HEK293T (cell line): ENCODE data around the gene TMA7.

Experiments
- CTCF ChIA-PET: fragments of 350-600 bp; formaldehyde crosslinking; extraction: SDS; loops from one replicate; lab custom pipeline; 2021; ENCODE audit warnings: antibody characterized with exemption, inconsistent platforms; lab: Yijun Ruan, JAX
- POLR2A ChIA-PET: fragments of 350-600 bp; formaldehyde crosslinking; extraction: SDS; loops from one replicate; lab custom pipeline; 2020; ENCODE audit warnings: antibody characterized with exemption, inconsistent platforms; lab: Yijun Ruan, JAX
- DNase-seq: peaks from one replicate; pipeline ENCODE4 v3.0.0; 2012; ENCODE audit warnings: mixed read lengths; ENCODE audit errors: extremely low spot score
- ARNT ChIP-seq: fragments of 450-650 bp; IDR thresholded peaks from 2 replicates; pipeline ENCODE4 v1.6.1; 2017; ENCODE audit warnings: mild to moderate bottlenecking
- BHLHE40 ChIP-seq: fragments of 450-650 bp; IDR thresholded peaks from 2 replicates; pipeline ENCODE4 v1.6.1; 2016; ENCODE audit warnings: mild to moderate bottlenecking, moderate library complexity, borderline replicate concordance
- CTBP1 ChIP-seq: fragments of 450-650 bp; IDR thresholded peaks from 2 replicates; pipeline ENCODE4 v1.6.1; 2016; ENCODE audit warnings: borderline replicate concordance
- ELF4 ChIP-seq: fragments of 450-650 bp; IDR thresholded peaks from 2 replicates; pipeline ENCODE4 v1.6.1; 2017; ENCODE audit warnings: antibody characterized with exemption
- FOXA1 ChIP-seq: fragments of 450-650 bp; IDR thresholded peaks from 2 replicates; pipeline ENCODE4 v1.6.1; 2016; ENCODE audit warnings: mild to moderate bottlenecking
- FOXK2 ChIP-seq: fragments of 450-650 bp; IDR thresholded peaks from 2 replicates; pipeline ENCODE4 v1.6.1; 2016; ENCODE audit warnings: mild to moderate bottlenecking
- FOXM1 ChIP-seq: fragments of 450-650 bp; IDR thresholded peaks from 2 replicates; pipeline ENCODE4 v1.6.1; 2017; ENCODE audit warnings: mild to moderate bottlenecking, borderline replicate concordance
- HDGF ChIP-seq: fragments of 450-650 bp; IDR thresholded peaks from 2 replicates; pipeline ENCODE4 v1.6.1; 2017; ENCODE audit warnings: antibody characterized with exemption, borderline replicate concordance
- L3MBTL2 ChIP-seq: fragments of 450-650 bp; conservative IDR thresholded peaks from 2 replicates; pipeline ENCODE4 v1.6.1; 2016; ENCODE audit warnings: mild to moderate bottlenecking
- LEF1 ChIP-seq: fragments of 450-650 bp; IDR thresholded peaks from 2 replicates; pipeline ENCODE4 v1.6.1; 2017; ENCODE audit warnings: mild to moderate bottlenecking, borderline replicate concordance
- NFRKB ChIP-seq: fragments of 450-650 bp; IDR thresholded peaks from 2 replicates; pipeline ENCODE4 v1.6.1; 2016; ENCODE audit warnings: mild to moderate bottlenecking, moderate library complexity
- SP1 ChIP-seq: fragments of 450-650 bp; IDR thresholded peaks from 2 replicates; pipeline ENCODE4 v1.6.1; 2017
- SUZ12 ChIP-seq: fragments of 450-650 bp; IDR thresholded peaks from 2 replicates; pipeline ENCODE4 v1.6.1; 2016; ENCODE audit warnings: mild to moderate bottlenecking
- TARDBP ChIP-seq: fragments of 450-650 bp; IDR thresholded peaks from 2 replicates; pipeline ENCODE4 v1.6.1; 2016
- ZNF384 ChIP-seq: fragments of 450-650 bp; IDR thresholded peaks from 2 replicates; pipeline ENCODE4 v1.6.1; 2016
- TF ChIP-seq, protein P1 (sequence below): fragments of 450-650 bp; IDR thresholded peaks from 2 replicates; pipeline ENCODE4 v1.6.1; 2016

Gene TMA7

DNA sequence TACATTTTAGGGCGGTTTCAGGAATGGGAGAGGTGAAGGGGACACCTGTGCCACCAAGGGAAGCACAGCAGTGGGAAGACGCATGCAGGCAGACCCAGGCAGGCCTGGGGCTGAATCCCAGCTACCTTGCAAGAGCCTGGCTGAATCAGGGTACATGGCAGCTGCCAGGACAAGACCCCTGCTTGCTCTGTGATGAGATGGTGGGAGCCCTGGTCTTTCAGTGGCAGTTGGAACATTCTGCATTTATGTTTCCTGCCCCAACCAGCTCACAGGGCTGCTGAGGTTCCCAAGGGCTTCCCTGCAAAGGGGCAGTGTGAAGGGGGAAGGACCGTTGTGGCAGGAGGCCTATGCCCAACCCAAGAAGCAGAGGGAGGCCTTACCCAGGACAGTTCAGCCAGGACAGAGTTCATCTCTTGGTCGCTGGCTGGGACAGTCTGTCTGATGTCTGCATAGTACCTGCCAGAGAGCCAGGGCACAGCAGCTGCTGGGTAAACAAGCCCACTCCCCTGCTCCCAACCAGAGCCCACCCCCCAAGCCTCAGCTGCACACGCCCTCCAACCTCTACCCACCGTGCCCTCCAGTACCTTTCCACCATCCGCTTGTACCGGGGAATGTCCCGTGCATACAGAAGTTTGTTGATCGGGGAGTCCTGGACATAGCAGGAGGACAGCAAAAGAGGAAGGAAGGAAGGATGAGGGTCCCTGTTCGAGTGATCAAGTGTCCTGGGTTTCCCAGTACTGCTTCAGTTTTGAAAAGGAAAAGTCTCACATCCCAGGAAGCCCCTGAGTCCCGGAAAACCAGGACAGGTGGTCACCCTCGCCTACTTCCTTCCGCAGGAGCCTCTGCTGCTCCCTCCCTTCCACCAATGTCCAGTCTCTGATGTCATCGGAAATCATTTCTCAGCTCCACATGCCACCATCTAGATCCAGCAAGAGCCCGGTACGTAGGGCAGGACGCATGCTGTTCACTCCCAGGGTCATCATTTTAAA is 33.3 kb upstream of the TMA7 start:
- CTCF ChIA-PET, result interaction anchor here (0.8 to 3.7 kb wide), 2 partner anchors 29 to 198 kb away, joined by 3 to 35 read pairs; no protein-coding TSS in a partner anchor
- TF ChIP-seq FOXA1, result no peak
- no peak for TF ChIP-seq HDGF
- no peak for TF ChIP-seq LEF1
- TF ChIP-seq ELF4, result no peak
- TF ChIP-seq ZNF384, result no peak
- no peak for TF ChIP-seq ARNT
- TF ChIP-seq SUZ12, result no peak
- no peak for TF ChIP-seq SP1
- no peak for TF ChIP-seq FOXM1
- TF ChIP-seq BHLHE40, result no peak
- TF ChIP-seq, protein P1, sequence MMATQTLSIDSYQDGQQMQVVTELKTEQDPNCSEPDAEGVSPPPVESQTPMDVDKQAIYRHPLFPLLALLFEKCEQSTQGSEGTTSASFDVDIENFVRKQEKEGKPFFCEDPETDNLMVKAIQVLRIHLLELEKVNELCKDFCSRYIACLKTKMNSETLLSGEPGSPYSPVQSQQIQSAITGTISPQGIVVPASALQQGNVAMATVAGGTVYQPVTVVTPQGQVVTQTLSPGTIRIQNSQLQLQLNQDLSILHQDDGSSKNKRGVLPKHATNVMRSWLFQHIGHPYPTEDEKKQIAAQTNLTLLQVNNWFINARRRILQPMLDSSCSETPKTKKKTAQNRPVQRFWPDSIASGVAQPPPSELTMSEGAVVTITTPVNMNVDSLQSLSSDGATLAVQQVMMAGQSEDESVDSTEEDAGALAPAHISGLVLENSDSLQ, result no peak
- TF ChIP-seq L3MBTL2, result no peak
- no peak for TF ChIP-seq FOXK2
- no peak for TF ChIP-seq NFRKB
- TF ChIP-seq TARDBP, result no peak
- DNase-seq, result no peak
- POLR2A ChIA-PET, result interaction anchor here (2.4 kb wide), 1 partner anchor 29 kb away, joined by 8 read pairs; no protein-coding TSS in a partner anchor

DNA sequence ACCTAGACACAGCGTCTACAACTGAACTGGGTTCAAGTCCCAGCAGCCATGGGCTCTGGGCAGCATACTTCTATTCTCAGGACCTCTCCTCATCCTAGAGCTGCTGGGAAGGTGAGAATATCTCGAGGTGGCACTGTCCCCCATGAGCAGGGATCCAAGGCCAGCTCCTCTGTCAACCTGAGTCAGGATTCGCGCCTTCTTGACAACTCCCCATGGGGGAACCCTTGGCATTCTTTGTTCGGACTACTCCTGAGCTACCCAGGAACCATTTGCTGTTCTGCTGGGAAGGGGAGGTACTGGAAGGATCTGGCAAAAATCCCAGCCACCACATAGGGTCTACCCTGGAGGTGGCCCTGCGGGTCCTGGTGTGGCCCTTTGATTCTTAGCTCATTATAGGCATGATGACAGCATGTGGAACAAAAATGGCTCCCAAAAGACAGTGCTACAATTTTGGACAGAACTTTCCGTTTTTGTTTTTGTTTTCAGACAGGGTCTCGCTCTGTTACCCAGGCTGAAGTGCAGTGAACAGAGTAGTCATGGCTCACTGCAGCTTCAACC is 32.4 kb upstream of the TMA7 start:
- ChIA-PET CTCF (interaction anchor here (0.8 to 3.7 kb wide), 3 partner anchors 25 to 199 kb away, joined by 3 to 35 read pairs (median 9); no protein-coding TSS in a partner anchor), POLR2A (interaction anchor here (0.7 to 2.4 kb wide), 2 partner anchors 29 to 38 kb away, joined by 3 to 8 read pairs; partner anchors contain the start of gene ATRIP)
- DNase-seq, result no peak
- TF ChIP-seq FOXA1, result no peak

DNA sequence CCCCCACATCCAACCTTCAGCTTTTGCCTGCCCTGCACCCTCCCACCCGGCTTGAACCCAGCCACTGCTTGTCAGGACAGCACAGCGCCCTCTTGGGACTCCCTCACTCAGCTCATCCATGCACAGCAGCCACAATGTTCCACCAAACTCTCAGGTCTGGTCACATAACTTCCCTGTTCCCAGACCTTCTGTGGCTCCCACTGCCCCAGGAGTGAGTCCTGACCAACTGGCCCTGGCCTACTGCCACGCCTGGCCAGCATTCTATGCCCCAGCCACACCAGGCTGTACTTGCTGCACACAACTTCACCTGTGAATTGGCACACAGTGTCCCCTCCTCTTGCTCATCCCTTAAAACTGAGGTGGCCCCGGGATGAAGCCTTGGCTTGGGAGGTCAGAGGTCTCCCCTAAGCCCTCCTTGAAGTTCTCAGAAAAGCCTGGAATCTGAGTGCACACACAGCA is 31.2 kb upstream of the TMA7 start:
- TF ChIP-seq LEF1 (no peak), CTBP1 (no peak), NFRKB (no peak), FOXK2 (no peak), L3MBTL2 (no peak), SP1 (no peak), FOXM1 (no peak), BHLHE40 (no peak), FOXA1 (no peak), TARDBP (no peak), ZNF384 (no peak), HDGF (no peak), ARNT (no peak)
- TF ChIP-seq, protein P1, result no peak
- ChIA-PET POLR2A (interaction anchor here (2.4 kb wide), 1 partner anchor 27 kb away, joined by 8 read pairs; no protein-coding TSS in a partner anchor), CTCF (interaction anchor here (0.9 to 3.7 kb wide), 5 partner anchors 8 to 135 kb away, joined by 3 to 35 read pairs (median 4); no protein-coding TSS in a partner anchor)
- DNase-seq, result no peak

GRCh38 chr3:48409291-48410201 is 30.5 kb upstream of the TMA7 start:
- ChIA-PET CTCF (interaction anchor here (1.0 to 3.7 kb wide), 3 partner anchors 9 to 26 kb away, joined by 3 to 35 read pairs (median 9); no protein-coding TSS in a partner anchor), POLR2A (interaction anchor here (2.4 kb wide), 1 partner anchor 27 kb away, joined by 8 read pairs; no protein-coding TSS in a partner anchor)
- no peak for TF ChIP-seq SP1
- no peak for TF ChIP-seq LEF1
- no peak for TF ChIP-seq FOXK2
- TF ChIP-seq ARNT, result no peak
- no peak for TF ChIP-seq TARDBP
- no peak for TF ChIP-seq FOXA1
- TF ChIP-seq NFRKB, result no peak
- TF ChIP-seq L3MBTL2, result no peak
- DNase-seq, result no peak

- CTCF ChIA-PET, result interaction anchor here (3.3 kb wide), 1 partner anchor 26 kb away, joined by 28 read pairs; no protein-coding TSS in a partner anchor
- TF ChIP-seq SP1 (no peak), ELF4 (no peak), ZNF384 (no peak), FOXM1 (no peak), NFRKB (no peak), FOXK2 (no peak), FOXA1 (no peak), CTBP1 (no peak)
- TF ChIP-seq, protein P1, result no peak
- POLR2A ChIA-PET, result no interaction called here
- DNase-seq, result no peak
Observed at GRCh38 chr3:48410205-48411040, 29.6 kb upstream of the TMA7 start.
